ENCODE results near the gene GOLGA1. TPM values are rescaled to one million over a fixed set of nuclear protein-coding genes. Genes with fewer than 3 reads are reported as not detected.

The GOLGA1 gene
- total and polyA plus RNA-seq, 10 of the 15 experiments (the other 5 are each of a cell fraction or from before 2014, with no cell fraction given): 2.9 to 14.1 (median 8.1) TPM

DNA sequence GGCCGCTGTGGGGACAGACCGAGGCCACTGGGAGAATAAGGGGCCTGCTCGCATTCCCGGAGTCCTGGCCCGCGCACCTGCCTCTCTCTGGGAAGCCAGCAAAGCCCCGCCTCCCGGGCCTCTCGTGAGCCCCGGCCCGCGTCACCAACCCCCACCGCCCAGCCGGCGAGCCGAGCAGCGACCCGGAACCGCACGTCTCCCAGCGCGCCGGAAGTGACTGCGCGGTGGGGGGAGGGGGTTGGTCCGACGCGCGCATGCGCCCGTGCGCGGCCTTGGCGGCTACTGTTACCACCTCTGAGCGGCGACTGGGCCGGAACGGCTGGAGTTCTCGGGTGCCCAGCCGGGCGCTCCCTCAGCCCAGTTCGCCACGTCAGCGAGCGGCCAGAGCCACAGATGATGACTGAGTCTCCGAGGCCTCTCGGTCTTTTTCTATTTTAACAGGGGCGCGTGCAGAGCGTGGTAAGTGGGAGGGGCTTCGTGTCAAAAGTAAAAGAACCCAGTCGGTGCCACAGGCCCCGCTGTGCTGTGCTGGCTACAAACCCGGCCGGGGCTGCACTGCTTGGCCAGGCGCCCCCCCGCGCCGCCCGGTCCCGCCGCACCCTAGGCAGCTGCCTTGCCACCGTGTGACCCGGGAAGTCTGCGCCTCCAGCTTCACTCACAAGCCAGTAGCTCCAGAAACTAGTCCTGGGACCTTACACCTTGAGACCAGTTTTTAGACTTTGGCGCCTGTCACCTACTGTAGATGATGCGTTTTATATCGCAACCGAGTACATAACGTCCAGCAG, at the start of gene GOLGA1 (continued):
- TF ChIP-seq ZNF24 (IDR thresholded peaks at IDR 0.05): no peak
- TF ChIP-seq, protein P1, sequence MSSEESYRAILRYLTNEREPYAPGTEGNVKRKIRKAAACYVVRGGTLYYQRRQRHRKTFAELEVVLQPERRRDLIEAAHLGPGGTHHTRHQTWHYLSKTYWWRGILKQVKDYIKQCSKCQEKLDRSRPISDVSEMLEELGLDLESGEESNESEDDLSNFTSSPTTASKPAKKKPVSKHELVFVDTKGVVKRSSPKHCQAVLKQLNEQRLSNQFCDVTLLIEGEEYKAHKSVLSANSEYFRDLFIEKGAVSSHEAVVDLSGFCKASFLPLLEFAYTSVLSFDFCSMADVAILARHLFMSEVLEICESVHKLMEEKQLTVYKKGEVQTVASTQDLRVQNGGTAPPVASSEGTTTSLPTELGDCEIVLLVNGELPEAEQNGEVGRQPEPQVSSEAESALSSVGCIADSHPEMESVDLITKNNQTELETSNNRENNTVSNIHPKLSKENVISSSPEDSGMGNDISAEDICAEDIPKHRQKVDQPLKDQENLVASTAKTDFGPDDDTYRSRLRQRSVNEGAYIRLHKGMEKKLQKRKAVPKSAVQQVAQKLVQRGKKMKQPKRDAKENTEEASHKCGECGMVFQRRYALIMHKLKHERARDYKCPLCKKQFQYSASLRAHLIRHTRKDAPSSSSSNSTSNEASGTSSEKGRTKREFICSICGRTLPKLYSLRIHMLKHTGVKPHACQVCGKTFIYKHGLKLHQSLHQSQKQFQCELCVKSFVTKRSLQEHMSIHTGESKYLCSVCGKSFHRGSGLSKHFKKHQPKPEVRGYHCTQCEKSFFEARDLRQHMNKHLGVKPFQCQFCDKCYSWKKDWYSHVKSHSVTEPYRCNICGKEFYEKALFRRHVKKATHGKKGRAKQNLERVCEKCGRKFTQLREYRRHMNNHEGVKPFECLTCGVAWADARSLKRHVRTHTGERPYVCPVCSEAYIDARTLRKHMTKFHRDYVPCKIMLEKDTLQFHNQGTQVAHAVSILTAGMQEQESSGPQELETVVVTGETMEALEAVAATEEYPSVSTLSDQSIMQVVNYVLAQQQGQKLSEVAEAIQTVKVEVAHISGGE (CRISPR knock-in tag; IDR thresholded peaks at IDR 0.05): no peak
- TF ChIP-seq KDM1A (IDR thresholded peaks at IDR 0.05; ENCODE audit: borderline replicate concordance): no peak
- peak in 1 of 2 experiments; percentile 67; a peak in 2 of 4 replicates for TF ChIP-seq EP300 (IDR thresholded peaks at IDR 0.05; ENCODE audit: borderline replicate concordance in 1 of 2, control insufficient read depth in 1 of 2, low read depth in 2 of 2, low read length in 2 of 2)
- no peak for TF ChIP-seq JUNB (IDR thresholded peaks at IDR 0.05)
- TF ChIP-seq, protein P2, sequence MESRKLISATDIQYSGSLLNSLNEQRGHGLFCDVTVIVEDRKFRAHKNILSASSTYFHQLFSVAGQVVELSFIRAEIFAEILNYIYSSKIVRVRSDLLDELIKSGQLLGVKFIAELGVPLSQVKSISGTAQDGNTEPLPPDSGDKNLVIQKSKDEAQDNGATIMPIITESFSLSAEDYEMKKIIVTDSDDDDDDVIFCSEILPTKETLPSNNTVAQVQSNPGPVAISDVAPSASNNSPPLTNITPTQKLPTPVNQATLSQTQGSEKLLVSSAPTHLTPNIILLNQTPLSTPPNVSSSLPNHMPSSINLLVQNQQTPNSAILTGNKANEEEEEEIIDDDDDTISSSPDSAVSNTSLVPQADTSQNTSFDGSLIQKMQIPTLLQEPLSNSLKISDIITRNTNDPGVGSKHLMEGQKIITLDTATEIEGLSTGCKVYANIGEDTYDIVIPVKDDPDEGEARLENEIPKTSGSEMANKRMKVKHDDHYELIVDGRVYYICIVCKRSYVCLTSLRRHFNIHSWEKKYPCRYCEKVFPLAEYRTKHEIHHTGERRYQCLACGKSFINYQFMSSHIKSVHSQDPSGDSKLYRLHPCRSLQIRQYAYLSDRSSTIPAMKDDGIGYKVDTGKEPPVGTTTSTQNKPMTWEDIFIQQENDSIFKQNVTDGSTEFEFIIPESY (IDR thresholded peaks at IDR 0.05): no peak
- TF ChIP-seq TARDBP (IDR thresholded peaks at IDR 0.05; ENCODE audit: borderline replicate concordance): peak; percentile 74; the same call in 1 of the 2 replicates
- TF ChIP-seq KAT2A (conservative IDR thresholded peaks at IDR 0.05; ENCODE audit: control insufficient read depth, low read depth, low read length): no peak
- TF ChIP-seq POLR2A (IDR thresholded peaks at IDR 0.05; ENCODE audit: low read depth, low read length): peak; percentile 96
- TF ChIP-seq, protein P3, sequence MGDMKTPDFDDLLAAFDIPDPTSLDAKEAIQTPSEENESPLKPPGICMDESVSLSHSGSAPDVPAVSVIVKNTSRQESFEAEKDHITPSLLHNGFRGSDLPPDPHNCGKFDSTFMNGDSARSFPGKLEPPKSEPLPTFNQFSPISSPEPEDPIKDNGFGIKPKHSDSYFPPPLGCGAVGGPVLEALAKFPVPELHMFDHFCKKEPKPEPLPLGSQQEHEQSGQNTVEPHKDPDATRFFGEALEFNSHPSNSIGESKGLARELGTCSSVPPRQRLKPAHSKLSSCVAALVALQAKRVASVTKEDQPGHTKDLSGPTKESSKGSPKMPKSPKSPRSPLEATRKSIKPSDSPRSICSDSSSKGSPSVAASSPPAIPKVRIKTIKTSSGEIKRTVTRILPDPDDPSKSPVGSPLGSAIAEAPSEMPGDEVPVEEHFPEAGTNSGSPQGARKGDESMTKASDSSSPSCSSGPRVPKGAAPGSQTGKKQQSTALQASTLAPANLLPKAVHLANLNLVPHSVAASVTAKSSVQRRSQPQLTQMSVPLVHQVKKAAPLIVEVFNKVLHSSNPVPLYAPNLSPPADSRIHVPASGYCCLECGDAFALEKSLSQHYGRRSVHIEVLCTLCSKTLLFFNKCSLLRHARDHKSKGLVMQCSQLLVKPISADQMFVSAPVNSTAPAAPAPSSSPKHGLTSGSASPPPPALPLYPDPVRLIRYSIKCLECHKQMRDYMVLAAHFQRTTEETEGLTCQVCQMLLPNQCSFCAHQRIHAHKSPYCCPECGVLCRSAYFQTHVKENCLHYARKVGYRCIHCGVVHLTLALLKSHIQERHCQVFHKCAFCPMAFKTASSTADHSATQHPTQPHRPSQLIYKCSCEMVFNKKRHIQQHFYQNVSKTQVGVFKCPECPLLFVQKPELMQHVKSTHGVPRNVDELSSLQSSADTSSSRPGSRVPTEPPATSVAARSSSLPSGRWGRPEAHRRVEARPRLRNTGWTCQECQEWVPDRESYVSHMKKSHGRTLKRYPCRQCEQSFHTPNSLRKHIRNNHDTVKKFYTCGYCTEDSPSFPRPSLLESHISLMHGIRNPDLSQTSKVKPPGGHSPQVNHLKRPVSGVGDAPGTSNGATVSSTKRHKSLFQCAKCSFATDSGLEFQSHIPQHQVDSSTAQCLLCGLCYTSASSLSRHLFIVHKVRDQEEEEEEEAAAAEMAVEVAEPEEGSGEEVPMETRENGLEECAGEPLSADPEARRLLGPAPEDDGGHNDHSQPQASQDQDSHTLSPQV (IDR thresholded peaks at IDR 0.05): no peak
- TF ChIP-seq SMC3 (IDR thresholded peaks at IDR 0.05; ENCODE audit: borderline replicate concordance, low read length): no peak
- TF ChIP-seq MXI1 (IDR thresholded peaks at IDR 0.05; ENCODE audit: low read depth, low read length): no peak; the same call in 1 of the 2 replicates
- TF ChIP-seq HDAC6 (IDR thresholded peaks at IDR 0.05; ENCODE audit: unreplicated experiment): no peak
- TF ChIP-seq NR2C1 (IDR thresholded peaks at IDR 0.05): peak; percentile 96
- no peak for TF ChIP-seq MYB (IDR thresholded peaks at IDR 0.05; ENCODE audit: borderline replicate concordance, low read depth, low read length)
- peak; percentile 73 for TF ChIP-seq RELA (IDR thresholded peaks at IDR 0.05; ENCODE audit: borderline replicate concordance, partially characterized antibody)
- TF ChIP-seq, protein P4, sequence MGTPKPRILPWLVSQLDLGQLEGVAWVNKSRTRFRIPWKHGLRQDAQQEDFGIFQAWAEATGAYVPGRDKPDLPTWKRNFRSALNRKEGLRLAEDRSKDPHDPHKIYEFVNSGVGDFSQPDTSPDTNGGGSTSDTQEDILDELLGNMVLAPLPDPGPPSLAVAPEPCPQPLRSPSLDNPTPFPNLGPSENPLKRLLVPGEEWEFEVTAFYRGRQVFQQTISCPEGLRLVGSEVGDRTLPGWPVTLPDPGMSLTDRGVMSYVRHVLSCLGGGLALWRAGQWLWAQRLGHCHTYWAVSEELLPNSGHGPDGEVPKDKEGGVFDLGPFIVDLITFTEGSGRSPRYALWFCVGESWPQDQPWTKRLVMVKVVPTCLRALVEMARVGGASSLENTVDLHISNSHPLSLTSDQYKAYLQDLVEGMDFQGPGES (IDR thresholded peaks at IDR 0.05): no peak
- no peak; the same call in 1 of the 2 replicates for TF ChIP-seq RUNX3 (IDR thresholded peaks at IDR 0.05; ENCODE audit: low read length)
- no peak for TF ChIP-seq NFYA (IDR thresholded peaks at IDR 0.05; ENCODE audit: borderline replicate concordance, low read depth, low read length)
- no peak for TF ChIP-seq ZNF384 (IDR thresholded peaks at IDR 0.05; ENCODE audit: borderline replicate concordance, low read depth, low read length)
